SU-DHL-6 (cell line): Measurements from ENCODE around the gene PPP1R12C.

Experiments used
- H2AFZ ChIP-seq: fragments of 200-600 bp; sonication (generic); 2 replicates; pipeline ENCODE4 v1.6.1; 2014; ENCODE audit warnings: low read depth, mild to moderate bottlenecking, moderate library complexity, mixed read lengths, antibody characterized with exemption, low read length; ENCODE audit not compliant: severe bottlenecking
- H3F3A ChIP-seq: fragments of 200-600 bp; shearing (Covaris generic); 2 replicates; pipeline ENCODE4 v1.6.0; 2016; ENCODE audit warnings: antibody characterized with exemption, mild to moderate bottlenecking; ENCODE audit not compliant: insufficient read depth
- H3K27ac ChIP-seq: fragments of 200-600 bp; sonication (generic); 2 replicates; pipeline ENCODE4 v1.5.1; 2016; ENCODE audit warnings: low read depth, mild to moderate bottlenecking, low read length, moderate library complexity, mixed read lengths
- H3K27me3 ChIP-seq: fragments of 200-600 bp; sonication (generic), shearing (Covaris generic); 2 replicates; pipeline ENCODE4 v1.6.0; 2014; ENCODE audit warnings: mild to moderate bottlenecking, low read length
- H3K36me3 ChIP-seq: fragments of 200-600 bp; sonication (generic); 2 replicates; pipeline ENCODE4 v1.6.1; 2014; ENCODE audit warnings: mild to moderate bottlenecking, low read length, mixed read lengths
- H3K4me2 ChIP-seq: fragments of 300-600, 200-600 bp; shearing (Covaris generic), sonication (generic); 2 replicates; pipeline ENCODE4 v1.6.0; 2014; ENCODE audit warnings: low read length, low read depth, mild to moderate bottlenecking; ENCODE audit not compliant: poor library complexity, severe bottlenecking
- H3K4me3 ChIP-seq: fragments of 200-600 bp; sonication (generic); 2 replicates; pipeline ENCODE4 v1.5.1; 2014; ENCODE audit warnings: antibody characterized with exemption, low read length, mild to moderate bottlenecking, mixed read lengths; ENCODE audit not compliant: insufficient read depth, poor library complexity, severe bottlenecking
- H3K79me2 ChIP-seq: fragments of 200-600 bp; sonication (generic); 2 replicates; pipeline ENCODE4 v1.6.1; 2014; ENCODE audit warnings: mild to moderate bottlenecking, low read length, moderate library complexity; ENCODE audit not compliant: insufficient read depth
- H3K9ac ChIP-seq: fragments of 200-600 bp; sonication (generic); 2 replicates; pipeline ENCODE4 v1.7.0; 2014; ENCODE audit warnings: mild to moderate bottlenecking, low read length
- H3K9me2 ChIP-seq: fragments of 200-600 bp; sonication (generic); replicated peaks from 2 replicates; pipeline ENCODE4 v1.6.1; 2014; ENCODE audit warnings: low read length; ENCODE audit not compliant: insufficient read depth
- H3K9me3 ChIP-seq: fragments of 200-600 bp; sonication (generic); 2 replicates; pipeline ENCODE4 v1.6.1; 2014; ENCODE audit warnings: low read length, mixed read lengths; ENCODE audit not compliant: insufficient read depth
- H4K20me1 ChIP-seq: fragments of 200-600 bp; sonication (generic); 2 replicates; pipeline ENCODE4 v1.6.1; 2014; ENCODE audit warnings: low read depth, mild to moderate bottlenecking, antibody characterized with exemption, low read length, moderate library complexity, mixed read lengths
- EZH2phosphoT487 ChIP-seq: fragments of 200-600 bp; sonication (generic), shearing (Covaris generic); conservative IDR thresholded peaks from 2 replicates; pipeline ENCODE4 v1.6.1; 2018; ENCODE audit warnings: mild to moderate bottlenecking, antibody characterized with exemption, low read length, moderate library complexity, mixed read lengths
- TF ChIP-seq, protein P1 (sequence below): fragments of 200-600 bp; sonication (generic); IDR thresholded peaks from one replicate; pipeline ENCODE4 v1.5.1; 2017; ENCODE audit warnings: antibody characterized with exemption, mild to moderate bottlenecking, low read length, moderate library complexity; ENCODE audit not compliant: insufficient read depth, poor library complexity, severe bottlenecking

The PPP1R12C gene

GRCh38 chr19:55099557-55100506 lies 17.6 kb downstream of the PPP1R12C start:
- Histone ChIP-seq H3K36me3 (0 out of 2 replicates have a peak, but pooled peaks cover 4% of the 10 kb centered on the region), H3K79me2 (peaks cover 6% of the 10 kb centered on the region; the same call in 1 of the 2 replicates), H3K27ac (no peak overlapping the region), H3F3A (no peaks in the 10 kb centered on the region), H3K9ac (no peak overlapping the region), H3K4me3 (no peak overlapping the region), H3K4me2 (no peak overlapping the region), H4K20me1 (no peaks in the 10 kb centered on the region), H3K9me3 (no peaks in the 10 kb centered on the region), H3K27me3 (no peaks in the 10 kb centered on the region), H3K9me2 (no peaks in the 10 kb centered on the region), H2AFZ (no peak overlapping the region)
- TF ChIP-seq, protein P1, sequence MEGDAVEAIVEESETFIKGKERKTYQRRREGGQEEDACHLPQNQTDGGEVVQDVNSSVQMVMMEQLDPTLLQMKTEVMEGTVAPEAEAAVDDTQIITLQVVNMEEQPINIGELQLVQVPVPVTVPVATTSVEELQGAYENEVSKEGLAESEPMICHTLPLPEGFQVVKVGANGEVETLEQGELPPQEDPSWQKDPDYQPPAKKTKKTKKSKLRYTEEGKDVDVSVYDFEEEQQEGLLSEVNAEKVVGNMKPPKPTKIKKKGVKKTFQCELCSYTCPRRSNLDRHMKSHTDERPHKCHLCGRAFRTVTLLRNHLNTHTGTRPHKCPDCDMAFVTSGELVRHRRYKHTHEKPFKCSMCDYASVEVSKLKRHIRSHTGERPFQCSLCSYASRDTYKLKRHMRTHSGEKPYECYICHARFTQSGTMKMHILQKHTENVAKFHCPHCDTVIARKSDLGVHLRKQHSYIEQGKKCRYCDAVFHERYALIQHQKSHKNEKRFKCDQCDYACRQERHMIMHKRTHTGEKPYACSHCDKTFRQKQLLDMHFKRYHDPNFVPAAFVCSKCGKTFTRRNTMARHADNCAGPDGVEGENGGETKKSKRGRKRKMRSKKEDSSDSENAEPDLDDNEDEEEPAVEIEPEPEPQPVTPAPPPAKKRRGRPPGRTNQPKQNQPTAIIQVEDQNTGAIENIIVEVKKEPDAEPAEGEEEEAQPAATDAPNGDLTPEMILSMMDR = no peak
- TF ChIP-seq EZH2phosphoT487 = no peak

- no peak overlapping the region for H3K27ac ChIP-seq
- H3K9me3 ChIP-seq = no peaks in the 10 kb centered on the region
- H3K4me2 ChIP-seq = no peak overlapping the region
- no peaks in the 10 kb centered on the region for H4K20me1 ChIP-seq
- H2AFZ ChIP-seq = no peak overlapping the region
- TF ChIP-seq EZH2phosphoT487 = no peak
- TF ChIP-seq, protein P1 = no peak
- H3K9ac ChIP-seq = no peak overlapping the region
- 0 out of 2 replicates have a peak, but pooled peaks cover 4% of the 10 kb centered on the region for H3K36me3 ChIP-seq
- H3K27me3 ChIP-seq = no peaks in the 10 kb centered on the region
- no peaks in the 10 kb centered on the region for H3F3A ChIP-seq
- H3K9me2 ChIP-seq = no peaks in the 10 kb centered on the region
- peaks cover 6% of the 10 kb centered on the region; the same call in 1 of the 2 replicates for H3K79me2 ChIP-seq
- no peak overlapping the region for H3K4me3 ChIP-seq
Measured at GRCh38 chr19:55098716-55099556, 18.5 kb downstream of the PPP1R12C start.

GRCh38 chr19:55097864-55098715 lies 19.3 kb downstream of the PPP1R12C start:
- Histone ChIP-seq H3K4me2 (no peak overlapping the region), H3K9ac (no peak overlapping the region), H3K79me2 (peaks cover 6% of the 10 kb centered on the region; the same call in 1 of the 2 replicates), H3K36me3 (0 out of 2 replicates have a peak, but pooled peaks cover 1% of the 10 kb centered on the region), H3K27me3 (no peaks in the 10 kb centered on the region), H3K9me3 (no peaks in the 10 kb centered on the region), H3K9me2 (no peaks in the 10 kb centered on the region), H3K4me3 (no peak overlapping the region), H2AFZ (no peak overlapping the region), H3K27ac (no peak overlapping the region), H4K20me1 (no peaks in the 10 kb centered on the region), H3F3A (no peaks in the 10 kb centered on the region)
- no peak for TF ChIP-seq EZH2phosphoT487
- TF ChIP-seq, protein P1 = no peak
